HG02970 (cell line): ENCODE data around the gene LRP10.
"Not testable (repeated sequence)": the region's sequence is repeated elsewhere in the genome, so short reads cannot be mapped to it uniquely, and the experiment has no call there.

ENCODE experiments used
- ATAC-seq: cut with Tn5 transposase; IDR thresholded peaks from one replicate; pipeline ENCODE4 v1.9.1; 2021; ENCODE audit warnings: mild to moderate bottlenecking, moderate library complexity, moderate number of reproducible peaks; ENCODE audit not compliant: unreplicated experiment, low FRiP score

LRP10 gene

GRCh38 chr14:22843123-22843925 lies 28.2 kb upstream of the LRP10 start:
- no peak for ATAC-seq

- no peak for ATAC-seq
Measured at GRCh38 chr14:22844221-22845102, 27.1 kb upstream of the LRP10 start.

- no peak for ATAC-seq
Measured at GRCh38 chr14:22845103-22845394, 26.5 kb upstream of the LRP10 start.

- no peak for ATAC-seq
Measured at GRCh38 chr14:22845821-22846625, 25.5 kb upstream of the LRP10 start.

- ATAC-seq: no peak
Measured at GRCh38 chr14:22846811-22847307, 24.7 kb upstream of the LRP10 start.

GRCh38 chr14:22847661-22848341 lies 23.7 kb upstream of the LRP10 start:
- ATAC-seq: no peak

GRCh38 chr14:22848351-22849164 lies 23.0 kb upstream of the LRP10 start:
- no peak for ATAC-seq

- ATAC-seq: no peak
Measured at GRCh38 chr14:22849212-22849819, 22.2 kb upstream of the LRP10 start.

- no peak for ATAC-seq
Measured at GRCh38 chr14:22850944-22851764, 20.4 kb upstream of the LRP10 start.

- ATAC-seq: not testable (repeated sequence)
Measured at GRCh38 chr14:22852178-22852577, 19.4 kb upstream of the LRP10 start.

GRCh38 chr14:22852599-22852939 lies 19.0 kb upstream of the LRP10 start:
- no peak for ATAC-seq

- ATAC-seq: peak; percentile 68
Measured at GRCh38 chr14:22852940-22853767, 18.4 kb upstream of the LRP10 start.

- not testable (repeated sequence) for ATAC-seq
Measured at GRCh38 chr14:22854296-22854695, 17.2 kb upstream of the LRP10 start.

- ATAC-seq: no peak
Measured at GRCh38 chr14:22854963-22855724, 16.4 kb upstream of the LRP10 start.

GRCh38 chr14:22856428-22856827 lies 15.1 kb upstream of the LRP10 start:
- ATAC-seq: no peak

- ATAC-seq: not testable (repeated sequence)
Measured at GRCh38 chr14:22860377-22860776, 11.2 kb upstream of the LRP10 start.

- no peak for ATAC-seq
Measured at GRCh38 chr14:22861651-22862050, 9.9 kb upstream of the LRP10 start.
